ENCODE data around the gene BACE2.
A peak's percentile ranks its signal among the peaks of the same experiment; 100 is the strongest.
"Not testable (repeated sequence)": the region's sequence is repeated elsewhere in the genome, so short reads cannot be mapped to it uniquely, and the experiment has no call there.

Gene BACE2

GRCh38 chr21:41185802-41186201, 17.8 kb downstream of the BACE2 start:
- no peak for DNase-seq (ENCODE audit: low read depth)

GRCh38 chr21:41186755-41187536, 19.0 kb downstream of the BACE2 start:
- DNase-seq (ENCODE audit: low read depth): no peak

- DNase-seq (ENCODE audit: low read depth): no peak
Measured at GRCh38 chr21:41187537-41188025, 19.6 kb downstream of the BACE2 start.

GRCh38 chr21:41188486-41189149, 20.7 kb downstream of the BACE2 start:
- no peak for DNase-seq (ENCODE audit: low read depth)

GRCh38 chr21:41189150-41189745, 21.3 kb downstream of the BACE2 start:
- DNase-seq (ENCODE audit: low read depth): no peak

GRCh38 chr21:41192552-41192951, 24.6 kb downstream of the BACE2 start:
- not testable (repeated sequence) for DNase-seq (ENCODE audit: low read depth)

- DNase-seq (ENCODE audit: low read depth): no peak
Measured at GRCh38 chr21:41195311-41195710, 27.4 kb downstream of the BACE2 start.

- DNase-seq (ENCODE audit: low read depth): peak; percentile 20
Measured at GRCh38 chr21:41196993-41197392, 29.0 kb downstream of the BACE2 start.

- no peak for DNase-seq (ENCODE audit: low read depth)
Measured at GRCh38 chr21:41197582-41197981, 29.6 kb downstream of the BACE2 start.

- DNase-seq (ENCODE audit: low read depth): not testable (repeated sequence)
Measured at GRCh38 chr21:41198647-41199046, 30.7 kb downstream of the BACE2 start.

- DNase-seq (ENCODE audit: low read depth): no peak
Measured at GRCh38 chr21:41199123-41199522, 31.2 kb downstream of the BACE2 start.

GRCh38 chr21:41199588-41199987, 31.6 kb downstream of the BACE2 start:
- DNase-seq (ENCODE audit: low read depth): no peak

- no peak for DNase-seq (ENCODE audit: low read depth)
Measured at GRCh38 chr21:41201385-41201784, 33.4 kb downstream of the BACE2 start.

GRCh38 chr21:41204736-41205135, 36.8 kb downstream of the BACE2 start:
- DNase-seq (ENCODE audit: low read depth): no peak

GRCh38 chr21:41207401-41208375, 39.7 kb downstream of the BACE2 start:
- peak; percentile 36 for DNase-seq (ENCODE audit: low read depth)

- no peak for DNase-seq (ENCODE audit: low read depth)
Measured at GRCh38 chr21:41208376-41208763, 40.4 kb downstream of the BACE2 start.

- no peak for DNase-seq (ENCODE audit: low read depth)
Measured at GRCh38 chr21:41209016-41209619, 41.2 kb downstream of the BACE2 start.

- no peak for DNase-seq (ENCODE audit: low read depth)
Measured at GRCh38 chr21:41210426-41211059, 42.6 kb downstream of the BACE2 start.

GRCh38 chr21:41211060-41211805, 43.3 kb downstream of the BACE2 start:
- DNase-seq (ENCODE audit: low read depth): no peak

- no peak for DNase-seq (ENCODE audit: low read depth)
Measured at GRCh38 chr21:41213021-41213420, 45.1 kb downstream of the BACE2 start.

Data from EH (cell line).